ENCODE data around the gene UGT8. TPM values are rescaled to one million over a fixed set of nuclear protein-coding genes. Genes with fewer than 3 reads are reported as not detected.

UGT8 gene
- total RNA-seq, 1 donor from 2014 or later: 4.5 TPM

DNA sequence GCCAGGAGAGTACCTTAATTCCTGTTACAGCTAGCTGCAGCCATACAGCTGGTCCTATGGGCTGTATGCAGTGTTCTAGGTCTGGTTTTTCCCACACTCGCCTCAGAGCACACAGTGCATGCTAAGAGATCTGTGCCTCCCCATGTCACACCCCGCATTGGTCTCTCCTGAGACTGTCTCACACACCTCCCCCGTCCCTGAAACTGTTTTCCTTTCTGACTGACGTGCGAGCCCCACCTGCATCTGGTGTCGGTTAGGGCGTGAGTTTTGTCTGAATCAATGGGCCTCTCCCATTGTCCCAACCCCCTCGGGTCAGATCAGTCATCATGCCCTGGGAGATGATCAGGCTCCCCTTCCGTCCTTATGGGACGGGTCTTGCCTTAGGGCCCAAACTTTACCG, 3.4 kb upstream of the UGT8 start:
- H3K27ac Mint-ChIP-seq: no peak overlapping the region
- H3K9me3 Mint-ChIP-seq (ENCODE audit: low read depth): peaks cover 9% of the 10 kb centered on the region
- peaks cover 1% of the 10 kb centered on the region for H3K36me3 Mint-ChIP-seq (ENCODE audit: insufficient read depth)

GRCh38 chr4:114595921-114596320, 2.7 kb upstream of the UGT8 start:
- no peak for DNase-seq (ENCODE audit: low spot score, unreplicated experiment)
- no peak overlapping the region for H3K4me3 Mint-ChIP-seq (ENCODE audit: low read depth)
- no peak overlapping the region for H3K27ac Mint-ChIP-seq
- peaks cover 9% of the 10 kb centered on the region for H3K9me3 Mint-ChIP-seq (ENCODE audit: low read depth)
- H3K36me3 Mint-ChIP-seq (ENCODE audit: insufficient read depth): peaks cover 1% of the 10 kb centered on the region
- TF ChIP-seq, protein P1, sequence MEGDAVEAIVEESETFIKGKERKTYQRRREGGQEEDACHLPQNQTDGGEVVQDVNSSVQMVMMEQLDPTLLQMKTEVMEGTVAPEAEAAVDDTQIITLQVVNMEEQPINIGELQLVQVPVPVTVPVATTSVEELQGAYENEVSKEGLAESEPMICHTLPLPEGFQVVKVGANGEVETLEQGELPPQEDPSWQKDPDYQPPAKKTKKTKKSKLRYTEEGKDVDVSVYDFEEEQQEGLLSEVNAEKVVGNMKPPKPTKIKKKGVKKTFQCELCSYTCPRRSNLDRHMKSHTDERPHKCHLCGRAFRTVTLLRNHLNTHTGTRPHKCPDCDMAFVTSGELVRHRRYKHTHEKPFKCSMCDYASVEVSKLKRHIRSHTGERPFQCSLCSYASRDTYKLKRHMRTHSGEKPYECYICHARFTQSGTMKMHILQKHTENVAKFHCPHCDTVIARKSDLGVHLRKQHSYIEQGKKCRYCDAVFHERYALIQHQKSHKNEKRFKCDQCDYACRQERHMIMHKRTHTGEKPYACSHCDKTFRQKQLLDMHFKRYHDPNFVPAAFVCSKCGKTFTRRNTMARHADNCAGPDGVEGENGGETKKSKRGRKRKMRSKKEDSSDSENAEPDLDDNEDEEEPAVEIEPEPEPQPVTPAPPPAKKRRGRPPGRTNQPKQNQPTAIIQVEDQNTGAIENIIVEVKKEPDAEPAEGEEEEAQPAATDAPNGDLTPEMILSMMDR (IDR thresholded peaks at IDR 0.05; ENCODE audit: unreplicated experiment): no peak
- H3K27me3 Mint-ChIP-seq: peaks cover 33% of the 10 kb centered on the region
- H3K4me1 Mint-ChIP-seq (ENCODE audit: low read depth): peaks cover 7% of the 10 kb centered on the region

More for the DNA sequence above, 3.4 kb upstream of the UGT8 start:
- DNase-seq (ENCODE audit: low spot score, unreplicated experiment): no peak
- H3K4me1 Mint-ChIP-seq (ENCODE audit: low read depth): peaks cover 7% of the 10 kb centered on the region
- TF ChIP-seq, protein P1 (IDR thresholded peaks at IDR 0.05; ENCODE audit: unreplicated experiment): no peak
- H3K4me3 Mint-ChIP-seq (ENCODE audit: low read depth): no peak overlapping the region
- peaks cover 26% of the 10 kb centered on the region for H3K27me3 Mint-ChIP-seq

DNA sequence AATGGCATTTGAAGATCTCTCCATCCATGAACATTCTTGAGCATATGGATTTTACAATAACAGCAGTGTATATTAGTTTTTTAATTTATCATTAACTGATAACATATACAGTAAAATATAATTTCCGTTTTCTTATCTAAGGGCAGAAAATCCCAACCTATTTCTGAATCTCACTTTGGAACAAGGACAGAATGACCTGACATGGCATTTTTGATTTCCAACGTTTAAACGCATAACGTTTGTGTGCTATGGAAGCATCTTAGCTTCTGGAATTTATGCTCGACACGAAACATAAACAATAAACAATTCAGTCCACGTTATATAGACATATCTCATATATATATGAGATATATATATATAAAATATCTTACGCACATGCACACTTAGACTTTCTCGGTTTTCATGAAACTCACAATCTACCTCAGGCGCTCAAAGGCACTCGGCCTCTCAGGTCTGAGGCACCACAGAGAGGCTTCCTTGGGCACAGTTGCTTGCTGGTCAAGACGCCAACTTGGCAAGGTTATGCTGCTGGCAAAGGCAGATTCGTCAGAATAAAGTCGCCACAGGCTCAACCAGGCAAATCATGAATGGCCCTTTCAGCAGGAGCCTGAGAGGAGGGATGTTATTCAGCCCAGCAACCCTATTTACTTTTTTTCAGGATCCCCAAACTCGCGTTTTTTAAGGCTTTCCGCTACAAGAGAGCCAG, 1.0 kb upstream of the UGT8 start:
- peaks cover 34% of the 10 kb centered on the region for H3K27me3 Mint-ChIP-seq
- TF ChIP-seq, protein P1 (IDR thresholded peaks at IDR 0.05; ENCODE audit: unreplicated experiment): no peak
- H3K4me1 Mint-ChIP-seq (ENCODE audit: low read depth): peaks cover 7% of the 10 kb centered on the region
- peaks cover 1% of the 10 kb centered on the region for H3K36me3 Mint-ChIP-seq (ENCODE audit: insufficient read depth)
- peaks cover 9% of the 10 kb centered on the region for H3K9me3 Mint-ChIP-seq (ENCODE audit: low read depth)
- no peak overlapping the region for H3K27ac Mint-ChIP-seq
- DNase-seq (ENCODE audit: low spot score, unreplicated experiment): no peak
- peak overlapping the region; percentile 69 for H3K4me3 Mint-ChIP-seq (ENCODE audit: low read depth)

GRCh38 chr4:114599231-114599902, 760 bp downstream of the UGT8 start:
- peaks cover 7% of the 10 kb centered on the region for H3K4me1 Mint-ChIP-seq (ENCODE audit: low read depth)
- TF ChIP-seq, protein P1 (IDR thresholded peaks at IDR 0.05; ENCODE audit: unreplicated experiment): no peak
- DNase-seq (ENCODE audit: low spot score, unreplicated experiment): no peak
- peaks cover 34% of the 10 kb centered on the region for H3K27me3 Mint-ChIP-seq
- H3K4me3 Mint-ChIP-seq (ENCODE audit: low read depth): peak overlapping the region; percentile 84
- H3K36me3 Mint-ChIP-seq (ENCODE audit: insufficient read depth): peaks cover 1% of the 10 kb centered on the region
- peak overlapping the region; percentile 36 for H3K27ac Mint-ChIP-seq
- peaks cover 9% of the 10 kb centered on the region for H3K9me3 Mint-ChIP-seq (ENCODE audit: low read depth)

DNA sequence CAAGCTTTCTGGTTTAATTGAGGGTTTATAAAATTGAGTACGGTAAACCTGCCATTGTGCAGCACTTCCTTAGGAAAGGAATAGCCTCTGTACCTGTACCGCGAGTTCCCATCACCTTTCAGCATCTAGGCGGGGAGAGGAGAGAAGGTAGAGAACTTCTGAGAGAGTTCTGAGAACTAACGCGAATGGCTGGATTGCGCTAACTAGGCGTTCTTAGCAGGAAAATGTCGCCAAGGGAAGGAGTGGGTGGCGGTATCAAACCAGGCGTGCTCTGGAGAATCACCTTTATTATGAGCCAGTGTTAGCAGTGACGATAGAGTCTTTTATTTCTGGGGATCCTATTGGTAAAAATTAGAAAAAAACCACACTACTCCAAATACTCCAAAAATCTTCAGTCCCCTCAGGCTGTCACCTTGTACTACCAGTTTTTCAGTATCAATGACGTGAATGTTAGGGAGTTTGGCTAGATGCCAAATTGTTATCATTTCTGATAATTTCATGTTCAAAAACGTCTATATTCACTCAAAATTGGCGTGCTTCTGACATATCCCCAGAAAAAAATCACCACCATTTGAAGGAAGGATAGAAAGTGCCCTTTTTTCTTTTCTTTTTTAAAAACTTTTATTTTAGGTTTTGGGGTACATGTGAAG, 1.4 kb downstream of the UGT8 start:
- H3K27ac Mint-ChIP-seq: no peak overlapping the region
- H3K27me3 Mint-ChIP-seq: peaks cover 34% of the 10 kb centered on the region
- H3K36me3 Mint-ChIP-seq (ENCODE audit: insufficient read depth): peaks cover 1% of the 10 kb centered on the region
- no peak for DNase-seq (ENCODE audit: low spot score, unreplicated experiment)
- H3K4me3 Mint-ChIP-seq (ENCODE audit: low read depth): peak overlapping the region; percentile 84
- peaks cover 7% of the 10 kb centered on the region for H3K9me3 Mint-ChIP-seq (ENCODE audit: low read depth)
- TF ChIP-seq, protein P1 (IDR thresholded peaks at IDR 0.05; ENCODE audit: unreplicated experiment): no peak
- peaks cover 7% of the 10 kb centered on the region for H3K4me1 Mint-ChIP-seq (ENCODE audit: low read depth)
